Measurements from ENCODE around the gene SPATA13.
"Not testable (repeated sequence)": the region's sequence is repeated elsewhere in the genome, so short reads cannot be mapped to it uniquely, and the experiment has no call there.

The SPATA13 gene

DNA sequence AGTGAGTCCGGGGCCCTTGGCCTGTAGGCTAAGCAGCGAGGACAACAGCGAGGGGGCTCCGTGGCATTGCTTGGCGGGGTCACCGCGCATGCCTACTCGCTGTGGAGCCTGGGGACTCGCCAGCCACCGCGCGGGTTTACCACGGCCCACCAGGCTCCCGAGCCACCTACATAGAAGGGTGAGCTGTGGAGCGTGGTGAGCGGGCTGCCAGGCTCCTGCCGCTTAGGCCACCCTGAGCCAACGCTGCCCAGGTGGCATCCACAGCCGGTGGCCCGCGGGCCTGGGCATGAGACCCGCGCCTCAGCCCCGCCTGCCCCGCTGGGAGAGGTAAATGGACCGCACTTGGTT, 180.1 kb downstream of the SPATA13 start:
- CTCF ChIA-PET: interaction anchor here (2.2 kb wide), 1 partner anchor 112 kb away, joined by 6 read pairs; no protein-coding TSS in a partner anchor
- POLR2A ChIA-PET: no interaction called here
- no peak for DNase-seq (ENCODE audit: extremely low spot score)
- no peak for TF ChIP-seq CTCF (IDR thresholded peaks at IDR 0.05; ENCODE audit: control extremely low read depth, extremely low read depth, low read depth, missing control alignments)

DNA sequence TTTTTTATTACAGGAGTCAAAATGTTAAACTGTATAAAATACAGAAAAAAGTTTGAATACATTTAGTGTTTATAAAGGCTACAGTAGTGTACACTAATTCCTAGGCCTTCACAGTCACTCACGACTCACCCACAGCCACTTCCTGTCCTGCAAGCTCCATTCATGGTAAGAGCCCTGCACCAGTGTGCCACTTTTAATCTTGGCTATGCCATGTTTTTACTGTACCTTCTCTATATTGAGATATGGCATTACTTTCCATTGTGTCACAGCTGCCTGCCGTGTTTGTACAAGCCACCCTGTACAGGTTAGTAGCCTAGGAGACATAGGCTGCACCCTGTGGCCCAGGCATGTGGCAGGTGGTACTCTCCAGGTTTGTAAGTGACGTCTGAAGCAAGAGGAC, 180.9 kb downstream of the SPATA13 start:
- ChIA-PET POLR2A (interaction anchor here (0.7 kb wide), 1 partner anchor 779 kb away, joined by 3 read pairs; no protein-coding TSS in a partner anchor), CTCF (interaction anchor here (2.2 kb wide), 1 partner anchor 113 kb away, joined by 6 read pairs; no protein-coding TSS in a partner anchor)
- no peak for DNase-seq (ENCODE audit: extremely low spot score)
- TF ChIP-seq CTCF (IDR thresholded peaks at IDR 0.05; ENCODE audit: control extremely low read depth, extremely low read depth, low read depth, missing control alignments): no peak

- CTCF ChIA-PET: no interaction called here
- POLR2A ChIA-PET: no interaction called here
- DNase-seq (ENCODE audit: extremely low spot score): no peak
Measured at GRCh38 chr13:24348385-24348784, 187.9 kb downstream of the SPATA13 start.

GRCh38 chr13:24348797-24349515, 188.4 kb downstream of the SPATA13 start:
- POLR2A ChIA-PET: no interaction called here
- no peak for TF ChIP-seq CTCF (IDR thresholded peaks at IDR 0.05; ENCODE audit: control extremely low read depth, extremely low read depth, low read depth, missing control alignments)
- no peak for DNase-seq (ENCODE audit: extremely low spot score)
- CTCF ChIA-PET: interaction anchor here (1.1 kb wide), 1 partner anchor 37 kb away, joined by 3 read pairs; no protein-coding TSS in a partner anchor

More at GRCh38 chr13:24348385-24348784, 187.9 kb downstream of the SPATA13 start:
- no peak for TF ChIP-seq CTCF (IDR thresholded peaks at IDR 0.05; ENCODE audit: control extremely low read depth, extremely low read depth, low read depth, missing control alignments)

GRCh38 chr13:24349778-24350664, 189.5 kb downstream of the SPATA13 start:
- DNase-seq (ENCODE audit: extremely low spot score); POLR2A ChIA-PET: not testable (repeated sequence)
- CTCF ChIA-PET: interaction anchor here (1.1 kb wide), 1 partner anchor 38 kb away, joined by 3 read pairs; no protein-coding TSS in a partner anchor

DNA sequence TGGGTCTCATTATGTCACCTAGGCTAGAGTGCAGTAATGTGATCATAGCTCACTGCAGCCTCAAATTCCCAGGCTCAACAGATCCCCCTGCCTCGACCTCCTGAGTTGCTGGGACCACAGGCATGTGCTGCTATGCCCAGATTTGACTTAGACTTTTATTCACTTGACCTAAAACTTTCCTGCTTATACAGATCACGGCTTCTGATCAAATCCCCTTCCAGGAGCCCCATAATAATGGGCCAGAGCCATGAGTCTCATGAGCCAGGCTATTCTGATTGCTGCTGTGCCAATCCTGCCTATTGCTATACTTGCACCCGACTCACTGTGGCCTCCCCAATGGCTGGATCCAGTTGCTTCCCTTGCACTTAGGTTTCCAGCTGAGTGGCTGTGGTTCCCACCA, 190.9 kb downstream of the SPATA13 start:
- ChIA-PET CTCF (interaction anchor here (0.8 to 1.5 kb wide), 2 partner anchors 9 kb away, joined by 3 read pairs; no protein-coding TSS in a partner anchor), POLR2A (no interaction called here)
- no peak for TF ChIP-seq CTCF (IDR thresholded peaks at IDR 0.05; ENCODE audit: control extremely low read depth, extremely low read depth, low read depth, missing control alignments)
- no peak for DNase-seq (ENCODE audit: extremely low spot score)

Measured in GM10248 (cell line).